Stimulated activated CD8-positive, alpha-beta memory T cell treated with anti-CD3 and anti-CD28 coated beads, Interleukin-4, amount 100 ng/mL, for 4 hours (primary cell): Measurements from ENCODE around the gene SKIC2.

Experiments
- DNase-seq, 2 donors: peaks; one replicate each; pipeline ENCODE4 v3.0.0-alpha.2; 2020; ENCODE audit warnings: low read depth in 2 of 2, low spot score in 1 of 2

SKIC2 gene

DNA sequence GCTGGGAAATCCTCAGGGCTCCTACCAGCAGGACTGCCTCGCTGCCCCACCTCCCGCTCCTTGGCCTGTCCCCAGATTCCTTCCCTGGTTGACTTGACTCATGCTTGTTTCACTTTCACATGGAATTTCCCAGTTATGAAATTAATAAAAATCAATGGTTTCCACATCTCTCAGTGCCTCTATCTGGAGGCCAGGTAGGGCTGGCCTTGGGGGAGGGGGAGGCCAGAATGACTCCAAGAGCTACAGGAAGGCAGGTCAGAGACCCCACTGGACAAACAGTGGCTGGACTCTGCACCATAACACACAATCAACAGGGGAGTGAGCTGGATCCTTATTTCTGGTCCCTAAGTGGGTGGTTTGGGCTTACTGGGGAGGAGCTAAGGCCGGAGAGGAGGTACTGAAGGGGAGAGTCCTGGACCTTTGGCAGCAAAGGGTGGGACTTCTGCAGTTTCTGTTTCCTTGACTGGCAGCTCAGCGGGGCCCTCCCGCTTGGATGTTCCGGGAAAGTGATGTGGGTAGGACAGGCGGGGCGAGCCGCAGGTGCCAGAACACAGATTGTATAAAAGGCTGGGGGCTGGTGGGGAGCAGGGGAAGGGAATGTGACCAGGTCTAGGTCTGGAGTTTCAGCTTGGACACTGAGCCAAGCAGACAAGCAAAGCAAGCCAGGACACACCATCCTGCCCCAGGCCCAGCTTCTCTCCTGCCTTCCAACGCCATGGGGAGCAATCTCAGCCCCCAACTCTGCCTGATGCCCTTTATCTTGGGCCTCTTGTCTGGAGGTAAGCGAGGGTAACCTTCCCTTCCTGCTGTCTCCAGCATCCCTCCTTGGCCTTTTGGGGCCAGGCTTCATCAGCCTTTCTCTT lies 13.2 kb upstream of the SKIC2 start, which contains the start of gene CFB:
Gene CFB, plus strand, starts transcription at position 589 of the 863 bp plus-strand sequence. Its CDS starts 127 bp downstream, at position 716.
- no peak for DNase-seq

DNA sequence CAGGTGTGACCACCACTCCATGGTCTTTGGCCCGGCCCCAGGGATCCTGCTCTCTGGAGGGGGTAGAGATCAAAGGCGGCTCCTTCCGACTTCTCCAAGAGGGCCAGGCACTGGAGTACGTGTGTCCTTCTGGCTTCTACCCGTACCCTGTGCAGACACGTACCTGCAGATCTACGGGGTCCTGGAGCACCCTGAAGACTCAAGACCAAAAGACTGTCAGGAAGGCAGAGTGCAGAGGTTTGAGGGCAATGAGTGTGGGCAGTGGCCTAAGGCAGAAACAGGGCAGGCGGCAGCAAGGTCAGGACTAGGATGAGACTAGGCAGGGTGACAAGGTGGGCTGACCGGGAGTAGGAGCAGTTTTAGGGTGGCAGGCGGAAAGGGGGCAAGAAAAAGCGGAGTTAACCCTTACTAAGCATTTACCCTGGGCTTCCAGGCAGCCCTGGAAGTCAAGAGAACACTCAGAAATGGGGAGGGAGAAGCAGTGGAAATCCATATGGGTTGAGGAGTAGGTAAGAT lies 12.5 kb upstream of the SKIC2 start:
- no peak for DNase-seq

DNA sequence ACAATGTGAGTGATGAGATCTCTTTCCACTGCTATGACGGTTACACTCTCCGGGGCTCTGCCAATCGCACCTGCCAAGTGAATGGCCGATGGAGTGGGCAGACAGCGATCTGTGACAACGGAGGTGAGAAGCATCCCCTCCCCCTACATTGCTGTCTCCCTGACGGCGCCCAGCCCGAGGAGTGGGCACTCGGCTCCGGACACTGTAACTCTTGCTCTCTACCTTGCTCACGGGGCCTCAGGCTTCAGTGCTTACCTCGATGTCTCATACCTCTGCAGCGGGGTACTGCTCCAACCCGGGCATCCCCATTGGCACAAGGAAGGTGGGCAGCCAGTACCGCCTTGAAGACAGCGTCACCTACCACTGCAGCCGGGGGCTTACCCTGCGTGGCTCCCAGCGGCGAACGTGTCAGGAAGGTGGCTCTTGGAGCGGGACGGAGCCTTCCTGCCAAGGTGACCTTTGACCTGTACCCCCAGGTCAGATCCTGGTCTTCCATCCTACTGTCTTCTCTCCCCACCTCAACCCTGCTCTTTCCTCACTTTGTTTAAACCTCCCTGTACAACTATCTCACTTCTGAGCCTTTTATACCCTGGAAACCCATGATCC lies 11.8 kb upstream of the SKIC2 start:
- DNase-seq = no peak

DNA sequence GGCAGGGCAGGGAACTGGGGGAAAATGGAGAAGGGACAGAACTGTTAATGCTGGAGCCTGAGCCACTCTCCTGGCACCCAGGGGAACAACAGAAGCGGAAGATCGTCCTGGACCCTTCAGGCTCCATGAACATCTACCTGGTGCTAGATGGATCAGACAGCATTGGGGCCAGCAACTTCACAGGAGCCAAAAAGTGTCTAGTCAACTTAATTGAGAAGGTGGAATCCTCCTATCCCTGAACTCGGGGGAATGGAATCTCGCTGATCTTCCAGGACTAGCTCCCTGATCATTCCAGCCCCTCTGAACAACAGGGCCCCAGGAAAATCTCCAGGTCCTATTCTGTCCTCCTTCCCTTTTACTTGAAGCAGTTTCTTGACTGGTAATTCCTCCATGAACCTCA lies 11.1 kb upstream of the SKIC2 start:
- DNase-seq = no peak

DNA sequence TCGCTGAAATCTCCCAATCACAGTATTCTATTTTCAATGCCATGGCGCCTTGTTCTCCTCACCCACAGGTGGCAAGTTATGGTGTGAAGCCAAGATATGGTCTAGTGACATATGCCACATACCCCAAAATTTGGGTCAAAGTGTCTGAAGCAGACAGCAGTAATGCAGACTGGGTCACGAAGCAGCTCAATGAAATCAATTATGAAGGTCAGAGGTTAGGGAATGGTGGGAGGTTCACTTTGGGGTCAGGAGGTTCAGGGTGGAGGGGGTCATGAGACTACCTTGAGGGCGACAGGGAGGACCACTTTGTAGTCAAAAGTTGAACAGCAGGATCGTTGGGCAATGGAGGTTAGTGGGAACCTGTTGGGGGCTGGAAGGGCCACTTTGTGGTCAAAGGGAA lies 10.7 kb upstream of the SKIC2 start:
- DNase-seq = no peak

DNA sequence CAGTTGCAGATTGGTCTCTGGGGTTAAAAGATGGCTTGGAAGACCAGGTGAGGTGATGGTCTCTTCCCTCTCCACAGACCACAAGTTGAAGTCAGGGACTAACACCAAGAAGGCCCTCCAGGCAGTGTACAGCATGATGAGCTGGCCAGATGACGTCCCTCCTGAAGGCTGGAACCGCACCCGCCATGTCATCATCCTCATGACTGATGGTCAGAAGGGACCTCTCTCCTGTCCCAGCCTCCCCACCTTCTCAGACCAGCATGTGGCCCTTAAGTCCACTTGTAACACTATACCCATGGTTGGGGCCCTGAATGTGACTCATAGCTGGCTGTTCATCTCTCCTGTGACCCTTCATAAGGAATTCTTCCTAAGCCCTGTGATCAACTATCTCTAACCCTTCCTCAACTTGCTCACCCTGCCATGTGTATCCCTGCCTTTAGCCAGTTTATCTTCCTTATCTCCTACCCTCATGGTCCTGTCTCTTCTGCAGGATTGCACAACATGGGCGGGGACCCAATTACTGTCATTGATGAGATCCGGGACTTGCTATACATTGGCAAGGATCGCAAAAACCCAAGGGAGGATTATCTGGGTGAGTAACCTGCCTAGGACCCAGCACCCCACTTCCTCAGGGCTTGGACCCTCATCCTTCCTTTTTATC lies 10.1 kb upstream of the SKIC2 start:
- no peak for DNase-seq

DNA sequence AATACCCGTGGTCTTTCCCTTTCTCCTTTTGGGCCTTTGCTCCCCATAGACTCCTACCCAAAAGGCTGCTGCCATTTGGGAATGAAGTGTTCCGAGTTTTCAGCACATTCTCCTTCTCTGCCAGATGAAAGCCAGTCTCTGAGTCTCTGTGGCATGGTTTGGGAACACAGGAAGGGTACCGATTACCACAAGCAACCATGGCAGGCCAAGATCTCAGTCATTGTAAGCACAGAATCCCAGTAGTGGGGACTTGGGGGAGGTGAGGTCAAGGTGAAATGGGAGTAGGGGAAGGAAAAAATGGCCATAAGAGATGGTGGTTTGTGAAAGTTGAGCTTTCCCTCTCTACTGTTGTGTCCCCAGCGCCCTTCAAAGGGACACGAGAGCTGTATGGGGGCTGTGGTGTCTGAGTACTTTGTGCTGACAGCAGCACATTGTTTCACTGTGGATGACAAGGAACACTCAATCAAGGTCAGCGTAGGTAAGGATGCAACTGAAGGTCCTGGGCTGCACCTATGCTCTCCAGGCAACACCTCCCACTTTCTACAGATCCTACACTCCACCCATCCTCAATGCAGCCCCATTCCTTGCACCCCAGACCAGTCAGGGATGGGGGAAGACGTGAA lies 8.9 kb upstream of the SKIC2 start:
- DNase-seq = no peak

DNA sequence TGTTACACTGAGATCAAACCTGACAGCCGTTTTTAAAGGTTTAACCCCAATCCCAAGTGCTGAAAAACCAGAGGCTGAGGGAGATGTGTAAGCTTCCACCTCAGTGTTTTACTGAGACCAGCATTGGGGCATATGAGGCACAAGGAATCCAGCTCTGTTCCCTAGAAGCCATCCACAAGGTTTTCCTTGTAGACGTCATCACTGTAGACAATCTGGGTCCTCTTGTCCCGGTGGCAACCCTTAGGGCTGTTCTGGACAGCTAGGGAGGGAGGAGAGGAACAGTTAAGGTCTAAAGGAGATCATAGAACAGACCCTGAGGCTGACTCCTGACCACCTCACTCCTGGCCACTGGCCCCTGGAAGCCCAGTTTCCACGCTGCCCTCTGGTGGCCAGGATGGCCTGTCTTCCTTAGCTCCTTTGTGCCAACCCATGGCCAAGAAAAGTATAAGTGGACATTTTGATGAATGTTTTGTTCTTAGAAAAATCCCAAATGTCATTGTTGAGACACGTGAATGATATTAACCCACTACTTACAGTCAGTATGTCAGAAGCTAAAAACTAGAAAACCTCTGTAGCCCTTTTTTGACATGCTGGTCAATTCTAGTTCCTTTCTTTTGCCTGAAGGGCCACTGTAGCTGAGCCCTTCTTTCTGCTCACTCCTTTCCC lies 6.7 kb upstream of the SKIC2 start:
- DNase-seq = no peak

DNA sequence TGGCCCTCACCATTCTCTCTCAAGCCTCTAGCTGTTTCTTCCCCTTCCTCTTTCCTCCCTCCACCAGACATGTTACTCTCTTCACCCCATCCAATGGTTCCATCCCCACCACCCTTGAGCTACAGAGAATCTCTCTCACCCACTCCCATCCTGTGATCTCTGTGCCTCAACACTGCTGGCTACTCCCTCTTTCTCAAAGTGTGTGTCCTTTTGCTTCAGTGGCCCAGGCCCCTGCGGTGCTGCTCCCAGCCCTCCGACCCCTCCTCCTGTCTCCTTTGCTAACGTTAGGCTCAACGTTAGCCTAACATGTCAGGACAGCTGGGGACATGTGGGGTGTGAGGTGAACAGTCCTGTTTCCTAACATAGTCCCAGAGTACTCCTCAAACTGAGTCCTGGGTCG lies 6.1 kb upstream of the SKIC2 start:
- no peak for DNase-seq

DNA sequence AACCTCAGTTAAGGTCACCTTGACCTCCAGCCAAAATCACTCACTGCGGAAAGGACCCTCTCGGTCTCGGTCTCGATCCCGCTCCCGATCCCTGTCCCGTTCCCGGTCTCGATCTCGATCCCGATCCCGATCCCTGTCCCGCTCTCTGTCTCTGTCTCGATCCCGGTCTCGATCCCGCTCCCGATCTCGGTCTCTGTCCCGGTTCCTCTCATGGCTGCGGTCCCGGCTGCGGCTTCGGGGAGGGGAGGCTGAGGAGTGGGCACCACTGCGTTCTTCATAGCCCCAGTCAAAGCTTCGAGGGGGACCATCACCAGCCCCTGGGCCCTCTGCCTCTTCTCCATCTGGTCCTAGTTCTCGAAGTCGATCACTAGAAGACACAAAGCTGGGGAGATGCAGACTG lies 4.5 kb upstream of the SKIC2 start:
- no peak for DNase-seq

DNA sequence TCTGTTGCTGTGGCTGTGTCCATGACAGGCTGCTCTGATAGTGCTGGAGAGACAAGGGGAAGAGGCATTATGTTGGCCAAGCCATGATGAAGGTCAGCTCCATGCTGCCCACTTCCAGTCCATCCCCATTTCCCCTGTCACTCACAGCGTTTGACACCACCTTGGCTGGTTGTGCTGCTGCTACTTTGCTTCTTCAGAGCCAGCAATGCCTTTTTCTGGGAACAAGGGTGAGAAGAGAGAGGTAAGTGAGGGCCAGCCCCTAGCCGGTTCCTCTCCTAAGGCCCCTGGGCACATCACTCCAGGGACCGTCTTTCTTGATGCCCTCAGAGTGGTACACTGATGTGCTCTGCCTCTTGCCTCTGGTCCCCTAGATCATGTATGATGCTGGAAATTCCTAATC lies 2.2 kb upstream of the SKIC2 start:
- no peak for DNase-seq

DNA sequence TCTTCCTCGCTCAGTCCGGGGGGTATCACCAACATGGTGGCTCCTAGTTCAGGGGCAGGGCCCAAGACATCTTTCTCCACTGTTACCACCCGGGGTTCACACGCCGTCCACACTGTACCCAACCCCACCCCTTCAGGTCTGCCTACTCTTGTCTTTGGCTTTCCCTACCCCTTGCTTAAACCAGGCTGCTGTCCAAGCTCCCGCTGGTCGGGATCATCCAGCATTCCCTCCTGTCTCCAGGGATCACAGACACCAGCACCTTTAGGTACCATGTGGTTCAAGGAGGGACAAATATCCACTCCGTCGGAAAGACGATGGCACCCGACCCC lies 599 bp upstream of the SKIC2 start:
- no peak for DNase-seq

DNA sequence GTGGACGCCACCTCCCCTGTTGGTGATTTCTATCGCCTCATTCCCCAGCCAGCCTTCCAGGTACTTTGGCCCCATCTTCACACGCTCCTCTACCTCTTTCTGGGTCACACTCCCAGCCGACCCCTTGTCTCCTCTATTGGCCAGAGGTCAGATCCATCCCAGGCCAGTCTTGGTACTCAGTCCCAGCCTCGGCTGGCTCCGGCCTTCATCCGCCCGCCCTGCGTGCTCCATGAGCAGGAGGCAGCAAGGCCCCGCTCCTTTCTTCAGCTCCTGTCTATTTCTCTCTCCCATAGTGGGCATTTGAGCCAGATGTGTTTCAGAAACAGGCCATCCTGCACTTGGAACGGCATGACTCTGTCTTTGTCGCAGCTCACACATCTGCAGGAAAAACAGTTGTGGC lies 2.6 kb downstream of the SKIC2 start:
- DNase-seq = no peak

DNA sequence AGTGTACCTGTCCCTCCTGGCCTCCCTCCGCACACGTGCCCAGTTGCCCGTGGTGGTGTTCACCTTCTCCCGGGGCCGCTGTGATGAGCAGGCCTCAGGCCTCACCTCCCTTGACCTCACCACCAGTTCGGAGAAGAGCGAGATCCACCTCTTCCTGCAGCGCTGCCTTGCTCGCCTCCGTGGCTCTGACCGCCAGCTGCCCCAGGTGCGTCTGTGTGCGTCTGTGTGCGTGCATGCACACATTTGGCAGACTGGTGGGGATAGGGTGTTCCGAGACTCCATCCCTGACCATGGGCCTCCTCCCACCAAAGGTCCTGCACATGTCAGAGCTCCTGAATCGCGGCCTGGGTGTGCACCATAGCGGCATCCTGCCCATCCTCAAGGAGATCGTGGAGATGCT lies 4.9 kb downstream of the SKIC2 start:
- no peak for DNase-seq

DNA sequence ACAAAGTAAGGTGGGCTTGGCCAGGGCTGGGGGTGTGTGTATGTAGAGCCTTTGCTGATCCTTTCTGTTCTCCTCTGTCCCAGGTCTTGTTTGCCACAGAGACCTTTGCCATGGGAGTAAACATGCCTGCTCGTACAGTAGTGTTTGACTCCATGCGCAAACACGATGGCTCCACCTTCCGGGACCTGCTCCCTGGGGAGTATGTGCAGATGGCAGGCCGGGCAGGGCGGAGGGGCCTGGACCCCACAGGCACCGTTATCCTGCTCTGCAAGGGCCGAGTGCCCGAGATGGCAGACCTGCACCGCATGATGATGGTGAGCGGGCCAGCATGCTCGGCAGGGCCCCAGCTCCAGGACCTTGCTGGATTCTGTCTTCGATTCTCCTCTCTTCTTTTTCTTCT lies 6.7 kb downstream of the SKIC2 start:
- DNase-seq = no peak

DNA sequence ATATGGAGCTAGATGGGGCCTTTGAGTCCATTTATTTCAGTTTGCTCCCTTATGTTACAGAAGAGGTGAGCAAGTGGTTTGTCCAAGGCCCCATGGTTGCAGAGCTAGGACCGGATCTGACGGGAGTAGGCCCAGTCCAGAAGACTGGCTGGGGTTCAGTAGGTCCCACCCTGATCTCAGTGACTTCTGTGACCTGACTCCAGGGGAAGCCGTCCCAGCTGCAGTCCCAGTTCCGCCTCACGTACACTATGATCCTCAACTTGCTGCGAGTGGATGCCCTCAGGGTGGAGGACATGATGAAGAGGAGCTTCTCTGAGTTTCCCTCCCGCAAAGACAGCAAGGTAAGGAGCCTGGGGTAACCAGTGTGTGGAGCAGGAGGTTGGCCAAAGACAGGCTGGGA lies 7.5 kb downstream of the SKIC2 start:
- no peak for DNase-seq

DNA sequence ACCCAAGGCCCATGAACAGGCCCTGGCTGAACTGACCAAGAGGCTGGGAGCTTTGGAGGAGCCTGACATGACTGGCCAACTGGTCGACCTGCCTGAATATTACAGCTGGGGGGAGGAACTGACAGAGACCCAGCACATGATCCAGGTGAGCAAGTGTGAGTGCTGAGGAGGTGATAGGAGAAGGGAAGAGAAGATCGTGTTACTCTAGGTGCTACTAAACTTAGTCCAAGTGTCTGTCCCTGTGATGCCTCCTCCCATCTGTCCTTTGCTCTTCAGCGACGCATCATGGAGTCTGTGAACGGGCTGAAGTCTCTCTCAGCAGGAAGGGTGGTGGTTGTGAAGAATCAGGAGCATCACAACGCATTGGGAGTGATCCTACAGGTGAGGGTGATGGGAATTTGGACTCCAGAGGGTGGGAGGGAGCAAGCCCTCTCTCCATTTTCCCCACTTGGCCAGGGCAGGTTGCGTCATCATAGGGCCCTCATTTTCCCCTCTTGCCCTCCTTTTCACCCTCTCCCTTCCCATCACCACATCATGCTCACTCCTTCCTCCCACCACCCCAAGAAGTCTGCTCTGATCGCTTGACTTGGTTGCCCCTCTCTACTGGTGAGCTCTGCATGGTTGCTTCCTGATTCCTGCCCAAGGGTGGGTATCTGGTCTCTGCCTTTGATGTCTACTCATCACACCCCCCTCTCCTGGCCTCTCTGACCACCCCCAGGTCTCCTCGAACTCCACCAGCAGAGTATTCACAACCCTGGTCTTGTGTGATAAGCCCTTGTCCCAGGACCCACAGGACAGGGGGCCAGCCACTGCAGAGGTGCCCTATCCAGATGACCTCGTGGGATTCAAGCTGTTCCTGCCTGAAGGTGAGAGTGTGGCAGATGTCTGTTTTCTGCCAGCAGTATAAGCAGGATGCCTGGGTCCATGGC lies 8.3 kb downstream of the SKIC2 start:
- no peak for DNase-seq

DNA sequence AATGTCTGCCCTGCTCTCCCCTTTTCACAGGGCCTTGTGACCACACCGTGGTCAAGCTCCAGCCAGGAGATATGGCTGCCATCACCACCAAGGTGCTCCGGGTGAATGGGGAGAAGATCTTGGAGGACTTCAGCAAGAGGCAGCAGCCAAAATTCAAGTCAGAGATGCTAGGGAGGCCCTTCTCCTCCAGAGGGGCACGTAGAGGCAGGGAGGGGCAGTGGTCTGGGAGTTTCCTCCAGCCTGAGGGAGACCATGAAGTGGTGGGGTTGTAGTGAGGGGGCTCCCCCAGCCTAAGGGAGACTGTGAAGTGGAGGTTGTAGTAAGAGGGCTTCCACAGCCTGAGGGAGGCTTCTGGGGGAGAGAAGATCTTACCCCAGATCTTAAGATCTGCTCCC lies 8.9 kb downstream of the SKIC2 start:
- DNase-seq = no peak

DNA sequence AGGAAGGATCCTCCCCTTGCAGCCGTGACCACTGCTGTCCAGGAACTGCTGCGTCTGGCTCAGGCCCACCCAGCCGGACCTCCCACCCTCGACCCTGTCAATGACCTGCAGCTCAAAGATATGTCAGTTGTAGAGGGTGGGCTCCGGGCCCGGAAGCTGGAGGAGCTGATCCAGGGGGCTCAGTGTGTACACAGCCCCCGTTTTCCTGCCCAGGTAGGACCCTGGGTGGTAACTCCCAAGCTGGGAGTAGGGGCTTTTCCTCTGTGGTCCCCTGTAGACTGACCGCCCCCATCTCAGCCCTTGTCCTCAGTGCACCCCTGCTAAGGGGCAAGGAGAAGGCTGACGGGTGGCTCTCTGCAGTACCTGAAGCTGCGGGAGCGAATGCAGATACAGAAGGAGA lies 9.4 kb downstream of the SKIC2 start:
- no peak for DNase-seq
